NCI-H524 treated with DMSO at 0.1 percent for 48 hours (cell line): ENCODE results near the gene SEMG2.

ENCODE experiments used
- DNase-seq: peaks from one replicate; lab custom pipeline; 2025; lab: John Stamatoyannopoulos, UW

Gene SEMG2

GRCh38 chr20:45221076-45221475 is at the start of gene SEMG2:
Gene SEMG2, plus strand, starts transcription at chr20:45221373. Its CDS starts 17 bp downstream, at chr20:45221390.
- DNase-seq = no peak

DNA sequence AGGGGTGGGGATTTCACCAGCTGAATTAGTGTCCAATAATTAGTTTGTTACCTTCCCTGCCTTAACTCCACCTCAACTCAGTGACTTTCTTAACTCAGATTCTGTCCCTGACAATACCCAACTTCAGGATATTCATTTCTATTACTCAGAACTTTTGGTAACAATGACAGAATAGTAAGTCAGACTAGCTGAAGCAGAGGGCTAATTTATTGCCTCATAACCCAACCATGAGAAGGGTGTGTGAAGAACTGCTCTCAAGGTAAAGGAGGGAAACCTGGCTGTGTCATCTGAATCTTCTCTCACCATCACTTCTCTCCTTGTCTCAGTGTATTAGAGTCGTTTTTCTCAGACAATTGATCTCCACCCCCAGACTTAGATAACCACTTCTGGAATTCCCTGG is 47.7 kb upstream of the SEMG2 start:
- DNase-seq = no peak

DNA sequence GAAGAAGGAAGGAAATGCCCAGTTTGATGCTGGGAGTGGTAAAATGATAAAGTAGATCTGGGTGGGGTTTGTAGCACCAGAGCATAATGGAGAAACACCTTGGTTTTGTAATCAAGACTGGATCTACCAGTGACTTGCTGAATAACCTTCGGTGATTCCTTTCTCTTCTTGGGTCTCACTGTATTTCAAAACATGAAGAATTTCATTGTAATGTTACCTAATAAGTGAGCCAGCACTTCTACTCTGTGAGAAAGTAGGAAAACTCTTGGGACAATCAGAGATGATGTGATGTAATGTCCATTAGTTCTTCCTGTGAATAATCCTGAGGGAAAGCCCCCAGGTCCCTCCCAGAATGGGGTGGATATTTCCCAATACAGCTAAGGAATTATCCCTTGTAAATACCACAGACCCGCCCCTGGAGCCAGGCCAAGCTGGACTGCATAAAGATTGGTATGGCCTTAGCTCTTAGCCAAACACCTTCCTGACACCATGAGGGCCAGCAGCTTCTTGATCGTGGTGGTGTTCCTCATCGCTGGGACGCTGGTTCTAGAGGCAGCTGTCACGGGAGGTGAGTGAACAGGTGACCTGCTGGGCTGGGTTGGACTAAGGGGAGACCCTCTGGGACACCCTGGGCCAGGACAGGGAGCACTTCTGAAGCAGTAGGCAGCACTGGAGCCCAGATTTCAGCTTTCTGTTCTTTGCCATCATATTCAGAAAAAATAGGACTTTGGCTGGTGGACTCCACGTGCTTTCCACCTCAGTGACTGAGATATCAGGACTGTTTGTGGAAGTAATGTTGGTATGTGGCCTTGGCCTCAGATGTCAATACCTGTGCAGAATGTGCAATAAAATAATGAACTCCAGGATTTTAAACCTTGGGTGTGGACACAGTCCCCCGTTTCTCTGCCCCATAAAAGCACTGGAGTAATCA is 46.5 kb upstream of the SEMG2 start, which contains the start of gene PI3:
Gene PI3, plus strand, starts transcription at position 469 of the 931 bp plus-strand sequence. Its CDS starts 21 bp downstream, at position 490.
- DNase-seq = no peak

DNA sequence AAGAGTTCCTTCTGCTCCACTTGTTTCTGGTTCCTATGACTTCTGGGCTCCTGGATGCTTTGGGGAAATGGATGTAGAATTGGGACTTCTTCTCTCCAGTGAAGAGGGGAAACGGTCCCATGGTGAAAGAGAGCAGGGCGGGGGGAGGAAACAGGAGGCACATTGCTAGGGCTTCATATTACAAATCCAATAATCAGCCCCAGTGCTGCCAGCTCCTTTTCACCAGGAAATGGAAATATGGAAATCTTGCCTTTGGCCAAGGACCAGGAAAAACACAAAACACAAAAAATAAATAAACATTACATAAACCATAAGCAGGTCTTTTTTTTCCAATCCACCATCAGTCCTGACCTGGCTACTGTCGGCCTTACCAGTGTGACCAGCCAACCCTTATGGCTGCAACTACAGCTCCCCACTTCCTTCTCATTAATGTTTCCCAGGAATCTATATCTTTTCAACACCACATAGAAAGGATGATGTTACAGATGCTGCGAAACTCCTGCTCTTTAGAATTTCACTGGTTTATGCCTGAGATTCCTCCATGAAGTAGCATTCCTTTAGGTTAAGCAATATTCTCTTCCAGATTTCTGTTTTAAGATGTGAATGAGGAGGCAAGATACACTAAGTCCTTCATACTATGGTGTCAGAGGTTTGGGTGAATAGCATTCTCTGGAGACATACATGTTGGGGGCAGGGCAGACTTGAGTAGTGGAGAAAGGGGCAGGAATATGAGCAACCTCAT is 44.5 kb upstream of the SEMG2 start:
- DNase-seq = peak; percentile 11

GRCh38 chr20:45179166-45179565 is 42.0 kb upstream of the SEMG2 start:
- DNase-seq = no peak

- no peak for DNase-seq
Measured at GRCh38 chr20:45181639-45182038, 39.5 kb upstream of the SEMG2 start.

DNA sequence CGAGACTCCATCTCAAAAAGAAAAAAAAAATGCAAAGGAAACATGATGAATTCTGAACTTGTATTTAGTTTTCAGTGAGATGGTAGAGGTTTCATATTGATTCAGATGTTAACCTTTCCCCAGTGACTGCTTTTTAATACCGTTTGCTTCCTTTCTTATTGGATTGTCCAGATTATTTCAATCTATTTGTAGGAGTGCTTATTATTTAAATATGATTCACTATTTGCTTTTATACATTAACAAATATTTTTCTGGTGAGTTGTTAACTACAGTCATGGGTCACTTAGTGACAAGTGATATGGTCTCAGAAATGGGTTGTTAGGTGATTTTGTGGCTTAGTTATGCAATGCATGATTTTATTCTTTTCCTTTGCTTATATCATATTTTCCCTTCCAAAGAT is 38.1 kb upstream of the SEMG2 start:
- DNase-seq = no peak

DNA sequence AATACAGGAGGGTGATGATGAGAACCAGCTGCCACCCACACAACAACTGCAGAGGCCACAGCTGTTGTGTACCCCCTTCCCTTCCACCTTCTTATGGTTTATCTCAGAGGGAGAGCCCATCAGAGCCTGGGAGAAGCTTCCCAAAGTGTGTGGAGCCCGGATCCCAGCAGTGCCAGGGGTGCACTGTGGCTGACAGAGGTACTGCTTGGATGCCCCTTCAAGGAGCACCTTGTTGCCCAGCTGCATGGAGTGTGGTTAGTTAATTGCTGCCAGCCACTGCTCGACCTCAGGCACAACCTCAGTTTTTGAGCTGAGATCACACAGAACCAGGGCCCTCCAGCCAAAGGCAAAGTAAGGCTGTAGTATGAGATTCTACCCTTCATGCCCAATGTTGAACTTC is 33.5 kb upstream of the SEMG2 start:
- DNase-seq = no peak

DNA sequence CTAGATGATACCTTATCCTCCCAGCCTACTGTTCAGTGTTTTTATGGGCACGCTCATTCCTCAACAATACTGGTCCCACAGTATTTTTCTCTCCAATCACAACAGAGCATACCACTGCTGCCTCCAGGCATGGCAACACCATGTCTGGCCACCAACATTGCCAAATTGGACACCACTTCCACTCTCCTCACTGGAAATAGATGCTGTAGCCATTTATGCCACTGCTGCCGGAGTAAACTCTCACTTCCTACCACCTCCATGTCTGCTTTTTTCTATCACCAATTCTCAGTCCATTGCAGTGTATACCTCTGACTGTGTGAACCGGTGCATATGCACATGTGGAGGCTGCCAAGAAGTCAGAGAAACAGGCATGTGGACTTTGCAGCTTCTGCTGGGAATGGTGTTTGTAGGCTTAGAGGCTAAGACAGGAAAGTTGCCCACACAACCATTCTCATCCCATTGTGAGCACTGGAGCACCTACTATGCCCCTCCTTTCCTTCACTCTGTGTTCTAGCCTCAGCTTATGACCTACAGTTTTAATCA is 32.0 kb upstream of the SEMG2 start:
- DNase-seq = no peak

DNA sequence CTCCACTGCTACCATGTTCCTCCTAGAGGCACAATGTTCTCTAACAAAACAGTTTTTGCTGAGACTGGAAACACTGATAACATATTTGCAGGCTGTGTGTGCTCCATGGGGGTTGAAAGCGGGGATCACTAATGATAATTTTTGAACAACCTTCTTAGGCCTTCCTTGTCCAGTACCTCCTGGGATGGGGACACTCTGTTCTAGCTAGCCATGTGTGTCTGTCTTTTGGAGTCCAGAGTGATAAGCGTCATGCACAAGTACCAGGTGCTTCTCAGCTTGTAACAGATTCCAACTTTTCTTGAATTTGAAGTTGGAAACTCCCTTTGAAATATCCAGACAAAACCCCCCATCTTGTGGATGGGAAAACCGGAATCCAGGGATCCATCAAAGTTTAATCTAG is 31.3 kb upstream of the SEMG2 start:
- no peak for DNase-seq

- DNase-seq = no peak
Measured at GRCh38 chr20:45191926-45192325, 29.2 kb upstream of the SEMG2 start.

DNA sequence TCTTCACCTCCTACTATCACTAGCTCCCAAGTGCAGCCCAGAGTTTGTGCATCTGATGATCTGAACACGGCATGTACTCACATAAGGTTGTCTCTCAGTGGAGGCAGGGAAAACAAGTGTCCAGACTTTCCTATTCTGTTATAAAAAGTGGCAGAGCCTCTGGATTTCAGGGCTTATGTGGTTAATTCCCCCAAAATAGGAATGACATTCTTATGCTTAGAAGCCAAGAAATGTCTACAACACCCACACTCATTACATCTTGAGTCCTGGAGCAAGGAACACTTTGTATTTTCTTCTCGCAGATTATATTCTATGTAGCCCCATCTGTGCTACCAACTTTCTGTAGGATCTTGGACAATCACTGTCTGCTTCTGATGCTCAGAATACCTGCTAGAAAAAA is 27.8 kb upstream of the SEMG2 start:
- DNase-seq = no peak

DNA sequence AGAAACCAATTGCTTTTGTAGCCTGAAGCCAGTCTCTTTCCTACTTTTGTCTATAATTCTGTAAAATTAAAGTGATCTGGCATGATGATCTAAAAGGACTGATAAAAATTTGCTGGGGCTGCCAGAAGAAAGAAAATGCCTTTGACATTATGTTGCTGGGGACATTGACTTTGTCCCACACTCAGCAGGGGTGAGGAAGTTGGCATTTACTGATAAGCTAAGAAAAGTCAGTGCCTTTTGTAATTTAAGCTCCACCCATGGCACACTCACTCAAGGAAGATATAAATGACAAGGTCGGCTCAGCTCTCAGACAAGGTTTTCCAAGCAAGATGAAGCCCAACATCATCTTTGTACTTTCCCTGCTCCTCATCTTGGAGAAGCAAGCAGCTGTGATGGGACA is 14.4 kb upstream of the SEMG2 start, which contains the start of gene SEMG1:
Gene SEMG1, plus strand, starts transcription at position 309 of the 400 bp plus-strand sequence. Its CDS starts 21 bp downstream, at position 330.
- DNase-seq = no peak

- DNase-seq = no peak
Measured at GRCh38 chr20:45209924-45210323, 11.2 kb upstream of the SEMG2 start.

GRCh38 chr20:45211569-45212474 is 9.4 kb upstream of the SEMG2 start:
- no peak for DNase-seq

DNA sequence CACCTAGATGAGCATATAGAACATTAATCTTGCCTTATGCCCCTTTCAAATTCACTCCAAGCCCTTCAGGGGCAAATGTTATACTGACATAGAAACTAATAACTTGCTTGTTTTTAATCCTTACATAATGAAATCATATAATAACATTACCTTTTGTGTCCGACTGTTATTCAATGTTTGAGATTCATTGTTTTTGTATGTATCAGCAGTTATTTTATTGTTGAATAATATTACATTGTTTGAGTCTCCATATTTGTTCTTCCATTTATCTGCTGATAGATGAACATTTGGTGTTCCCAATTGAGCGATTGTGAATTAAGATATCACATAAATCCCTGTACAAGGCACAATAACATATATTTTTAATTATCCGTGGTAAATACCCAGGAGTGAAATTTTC is 8.3 kb upstream of the SEMG2 start:
- DNase-seq = no peak

GRCh38 chr20:45218124-45218523 is 3.0 kb upstream of the SEMG2 start:
- DNase-seq = no peak

DNA sequence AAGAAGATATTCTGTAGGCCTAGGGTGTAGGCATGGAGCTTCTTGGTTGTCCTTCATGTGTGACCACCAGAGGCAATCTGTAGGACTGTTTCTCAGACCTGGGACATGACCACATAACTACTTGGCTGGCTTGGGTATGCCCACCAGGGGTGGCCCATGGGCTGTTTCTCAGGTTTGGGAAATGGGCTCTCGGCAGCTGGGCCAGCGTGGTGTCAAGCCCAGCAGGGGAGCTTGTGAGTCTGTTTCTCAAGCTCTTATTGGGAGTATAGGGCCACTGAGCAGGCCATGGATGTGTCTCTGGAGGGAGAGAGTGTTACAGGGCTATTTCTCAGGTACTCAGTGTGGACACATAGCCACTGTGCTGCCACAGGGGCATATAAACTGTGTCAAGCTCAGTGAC is 2.5 kb upstream of the SEMG2 start:
- DNase-seq = no peak

DNA sequence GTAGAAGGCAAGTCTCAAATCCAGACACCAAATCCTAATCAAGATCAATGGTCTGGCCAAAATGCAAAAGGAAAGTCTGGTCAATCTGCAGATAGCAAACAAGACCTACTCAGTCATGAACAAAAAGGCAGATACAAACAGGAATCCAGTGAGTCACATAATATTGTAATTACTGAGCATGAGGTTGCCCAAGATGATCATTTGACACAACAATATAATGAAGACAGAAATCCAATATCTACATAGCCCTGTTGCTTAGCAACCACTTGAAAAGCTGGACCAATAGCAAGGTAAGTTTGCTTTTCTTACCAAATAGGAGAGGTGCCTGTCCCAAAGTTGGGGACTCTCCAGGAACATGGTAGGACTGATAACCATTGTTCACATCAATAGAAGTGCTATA is 2.0 kb downstream of the SEMG2 start:
- no peak for DNase-seq

- DNase-seq = no peak
Measured at GRCh38 chr20:45226287-45226686, 5.1 kb downstream of the SEMG2 start.

GRCh38 chr20:45229264-45230056 is 8.3 kb downstream of the SEMG2 start:
- DNase-seq = no peak
